ENCODE results near the gene ARIH1. TPM values are rescaled to one million over a fixed set of nuclear protein-coding genes. Genes with fewer than 3 reads are reported as not detected.

ARIH1 gene
- polyA plus RNA-seq, 1 of the 3 experiments (the other 2 are of a cell fraction) = 48.3 TPM

- H3K4me2 ChIP-seq = no peak overlapping the region
- WGBS (ENCODE audit: low lambda C conversion rate) = 8% methylated on average over 1 of the region's 1 CpG
- no peaks in the 10 kb centered on the region for H3K9me2 ChIP-seq
- H3K36me3 ChIP-seq (replicated peaks in 1 of 2; ENCODE audit: control insufficient read depth in 1 of 2, insufficient read depth in 2 of 2, low read length in 1 of 2) = peaks cover 73 to 74% of the 10 kb centered on the region in 2 experiments
- DNase-seq = no peak
- H3F3A ChIP-seq (replicated peaks; ENCODE audit: insufficient read depth) = no peaks in the 10 kb centered on the region
- CTCF ChIA-PET = interaction anchor here (1.6 kb wide), 1 partner anchor 93 kb away, joined by 4 read pairs; no protein-coding TSS in a partner anchor
- H3K9me3 ChIP-seq = no peaks in the 10 kb centered on the region
- no peaks in the 10 kb centered on the region; a peak in 1 of 4 replicates for H3K4me1 ChIP-seq (ENCODE audit: control insufficient read depth in 1 of 2, insufficient read depth in 2 of 2, low read depth in 1 of 2, low read length in 1 of 2)
- TF ChIP-seq FOSL2 (IDR thresholded peaks at IDR 0.05; ENCODE audit: borderline replicate concordance, low read depth) = no peak
- no peak for TF ChIP-seq JUND (IDR thresholded peaks at IDR 0.05)
- TF ChIP-seq FOXM1 (IDR thresholded peaks at IDR 0.05; ENCODE audit: low read depth) = no peak
- TF ChIP-seq ELF1 (IDR thresholded peaks at IDR 0.05) = no peak
- no peak for TF ChIP-seq IRF3 (IDR thresholded peaks at IDR 0.05; ENCODE audit: low read depth, low read length)
- TF ChIP-seq GABPA (IDR thresholded peaks at IDR 0.05; ENCODE audit: low read depth) = no peak
- no peak for TF ChIP-seq POLR2AphosphoS5 (IDR thresholded peaks at IDR 0.05; ENCODE audit: low read depth, low read length)
- TF ChIP-seq YY1 (IDR thresholded peaks at IDR 0.05; ENCODE audit: low read depth) = no peak
- no peak for TF ChIP-seq REST (IDR thresholded peaks at IDR 0.05; ENCODE audit: low read depth, low read length)
- TF ChIP-seq TEAD4 (IDR thresholded peaks at IDR 0.05; ENCODE audit: borderline replicate concordance, insufficient read depth) = no peak
- no peak for TF ChIP-seq TCF12 (IDR thresholded peaks at IDR 0.05)
- no peak overlapping the region for H3K27ac ChIP-seq (ENCODE audit: low read depth in 2 of 2, low read length in 1 of 2)
- H4K20me1 ChIP-seq (ENCODE audit: insufficient read depth) = 0 out of 2 replicates have a peak, but pooled peaks cover 4% of the 10 kb centered on the region
- H3K27me3 ChIP-seq (ENCODE audit: insufficient read depth) = no peaks in the 10 kb centered on the region
- peaks cover 18% of the 10 kb centered on the region; the same call in 1 of the 2 replicates for H3K79me2 ChIP-seq (ENCODE audit: insufficient read depth)
- H3K4me3 ChIP-seq (ENCODE audit: low read depth in 2 of 2, low read length in 1 of 2) = no peak overlapping the region
- no peak overlapping the region for H2AFZ ChIP-seq (ENCODE audit: low read depth)
- H3K9ac ChIP-seq = no peak overlapping the region
- POLR2A ChIA-PET = no interaction called here
These were observed 92.8 kb downstream of the ARIH1 start for GRCh38 chr15:72566973-72567372.

GRCh38 chr15:72570059-72570458 is 95.9 kb downstream of the ARIH1 start:
- Histone ChIP-seq H3K27me3 (ENCODE audit: insufficient read depth) (no peaks in the 10 kb centered on the region), H3K9ac (no peak overlapping the region), H3K4me3 (ENCODE audit: low read depth in 2 of 2, low read length in 1 of 2) (no peak overlapping the region), H3K27ac (ENCODE audit: low read depth in 2 of 2, low read length in 1 of 2) (no peak overlapping the region), H3K9me2 (no peaks in the 10 kb centered on the region), H3F3A (replicated peaks; ENCODE audit: insufficient read depth) (no peaks in the 10 kb centered on the region), H2AFZ (ENCODE audit: low read depth) (no peak overlapping the region), H4K20me1 (ENCODE audit: insufficient read depth) (0 out of 2 replicates have a peak, but pooled peaks cover 4% of the 10 kb centered on the region), H3K4me1 (ENCODE audit: control insufficient read depth in 1 of 2, insufficient read depth in 2 of 2, low read depth in 1 of 2, low read length in 1 of 2) (no peaks in the 10 kb centered on the region), H3K36me3 (replicated peaks in 1 of 2; ENCODE audit: control insufficient read depth in 1 of 2, insufficient read depth in 2 of 2, low read length in 1 of 2) (peaks cover 70 to 75% of the 10 kb centered on the region in 2 experiments), H3K9me3 (no peaks in the 10 kb centered on the region), H3K79me2 (ENCODE audit: insufficient read depth) (peaks cover 17% of the 10 kb centered on the region; the same call in 1 of the 2 replicates), H3K4me2 (no peak overlapping the region)
- WGBS (ENCODE audit: low lambda C conversion rate) = 100% methylated on average over 1 of the region's 1 CpG
- ChIA-PET CTCF (no interaction called here), POLR2A (no interaction called here)
- DNase-seq = no peak
- TF ChIP-seq CHD2 (IDR thresholded peaks at IDR 0.05; ENCODE audit: low read length, partially characterized antibody) = no peak
- no peak for TF ChIP-seq MEF2A (IDR thresholded peaks at IDR 0.05; ENCODE audit: borderline replicate concordance, low read depth)
- TF ChIP-seq USF1 (IDR thresholded peaks at IDR 0.05; ENCODE audit: borderline replicate concordance, low read depth) = no peak
- no peak for TF ChIP-seq POLR2AphosphoS5 (IDR thresholded peaks at IDR 0.05; ENCODE audit: low read depth, low read length)
- TF ChIP-seq SIN3A (IDR thresholded peaks at IDR 0.05; ENCODE audit: borderline replicate concordance, low read depth, low read length) = no peak
- TF ChIP-seq RFX5 (IDR thresholded peaks at IDR 0.05; ENCODE audit: low read length) = no peak
- no peak for TF ChIP-seq TCF12 (IDR thresholded peaks at IDR 0.05)
- no peak for TF ChIP-seq MAX (IDR thresholded peaks at IDR 0.05; ENCODE audit: low read depth)
- TF ChIP-seq GATA2 (CRISPR knock-in tag; IDR thresholded peaks at IDR 0.05) = no peak
- no peak for TF ChIP-seq CTCF (IDR thresholded peaks at IDR 0.05)
- no peak for TF ChIP-seq FOSL2 (IDR thresholded peaks at IDR 0.05; ENCODE audit: borderline replicate concordance, low read depth)
- no peak for TF ChIP-seq EZH2phosphoT487 (IDR thresholded peaks at IDR 0.05; ENCODE audit: borderline replicate concordance, low read depth)

Measured in SK-N-SH (cell line).